ENCODE measurements around the gene OR52E6.

DNA sequence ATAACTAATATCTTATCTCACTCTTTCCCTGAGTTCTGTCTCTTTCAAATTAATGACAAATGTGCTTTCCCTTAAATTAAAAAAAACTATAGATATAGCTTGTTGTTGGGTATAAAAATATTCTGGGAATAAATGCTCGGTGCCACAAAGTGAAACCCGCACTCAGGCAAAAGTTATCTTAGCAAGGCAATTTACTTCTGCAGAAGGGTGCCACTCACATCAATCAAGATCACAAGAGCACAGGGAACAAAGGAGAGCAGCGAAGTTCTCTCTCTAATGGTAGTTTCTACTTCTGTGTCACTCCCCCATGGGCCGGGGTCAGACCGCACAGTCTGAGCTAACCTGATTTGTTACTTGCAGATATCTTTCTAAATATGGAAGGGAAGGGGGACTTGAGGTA, 37.7 kb downstream of the OR52E6 start:
- TF ChIP-seq POLR2A (IDR thresholded peaks at IDR 0.05; ENCODE audit: low read depth, low read length) (no peak), POLR2AphosphoS5 (IDR thresholded peaks at IDR 0.05; ENCODE audit: low read depth, low read length) (no peak)
